CD4-positive, alpha-beta T cell treated with Interleukin-21 for 1 hour (primary cell): ENCODE data around the gene NQO2.
"Not testable (repeated sequence)": the region's sequence is repeated elsewhere in the genome, so short reads cannot be mapped to it uniquely, and the experiment has no call there.

Source experiments
- DNase-seq: peaks from one replicate; pipeline ENCODE4 v3.0.0-alpha.2; 2020

The NQO2 gene

DNA sequence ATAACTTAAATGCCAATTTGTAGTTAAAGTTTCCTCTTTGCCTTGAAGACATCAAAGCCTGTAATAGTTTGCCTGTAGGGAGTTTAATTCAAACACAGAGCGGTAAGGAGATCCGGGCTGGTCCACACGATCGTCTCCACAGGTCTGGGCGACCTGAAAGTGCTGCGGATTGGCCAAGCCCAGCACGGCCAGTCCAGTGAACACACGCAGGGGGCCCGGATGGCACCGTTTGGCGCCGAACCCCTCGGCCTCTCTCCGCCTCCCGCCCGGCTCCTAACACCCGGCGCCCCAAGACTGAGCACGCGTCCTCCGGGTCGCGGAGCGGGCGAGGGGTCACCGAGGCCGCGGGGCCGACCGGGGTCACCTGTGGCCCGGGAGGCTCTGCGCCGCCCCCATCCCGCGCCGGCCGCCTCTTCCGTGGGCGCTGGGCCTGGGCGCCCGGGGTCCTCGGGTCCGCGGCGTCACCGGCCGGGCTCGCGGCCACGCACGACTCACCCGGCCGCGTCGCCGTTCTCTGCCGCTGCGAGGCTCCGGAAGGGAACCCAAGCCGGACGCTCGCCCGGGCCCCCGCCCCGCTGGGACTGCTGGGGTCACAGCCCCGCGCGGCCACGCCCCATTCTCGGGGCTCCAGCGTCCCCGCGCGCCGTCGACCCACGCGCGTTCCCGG lies 28.8 kb upstream of the NQO2 start:
- peak; percentile 61 for DNase-seq

- DNase-seq: peak; percentile 58
Observed at GRCh38 chr6:2971420-2972218, 28.1 kb upstream of the NQO2 start, which contains the start of gene SERPINB6. Gene SERPINB6 (minus strand): TSS chr6:2971567. CDS start chr6:2959332, 12,235 bp downstream.

- not testable (repeated sequence) for DNase-seq
Observed at GRCh38 chr6:2972219-2972487, 27.5 kb upstream of the NQO2 start.

- not testable (repeated sequence) for DNase-seq
Observed at GRCh38 chr6:2972685-2973084, 27.0 kb upstream of the NQO2 start.

DNA sequence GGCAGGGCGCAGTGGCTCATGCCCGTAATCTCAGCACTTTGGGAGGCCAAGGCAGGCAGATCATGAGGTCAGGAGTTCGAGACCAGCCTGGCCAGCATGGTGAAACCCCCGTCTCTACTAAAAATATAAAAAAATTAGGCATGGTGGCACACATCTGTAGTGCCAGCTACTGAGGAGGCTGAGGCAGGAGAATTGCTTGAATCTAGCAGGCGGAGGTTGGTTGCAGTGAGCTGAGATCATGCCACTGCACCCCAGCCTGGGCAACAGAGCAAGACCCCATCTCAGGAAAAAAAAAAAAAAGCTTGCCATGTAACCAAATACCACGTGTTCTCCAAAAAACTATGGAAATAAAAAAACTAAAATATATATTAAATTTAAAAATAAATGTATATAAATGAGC lies 26.5 kb upstream of the NQO2 start:
- not testable (repeated sequence) for DNase-seq

DNA sequence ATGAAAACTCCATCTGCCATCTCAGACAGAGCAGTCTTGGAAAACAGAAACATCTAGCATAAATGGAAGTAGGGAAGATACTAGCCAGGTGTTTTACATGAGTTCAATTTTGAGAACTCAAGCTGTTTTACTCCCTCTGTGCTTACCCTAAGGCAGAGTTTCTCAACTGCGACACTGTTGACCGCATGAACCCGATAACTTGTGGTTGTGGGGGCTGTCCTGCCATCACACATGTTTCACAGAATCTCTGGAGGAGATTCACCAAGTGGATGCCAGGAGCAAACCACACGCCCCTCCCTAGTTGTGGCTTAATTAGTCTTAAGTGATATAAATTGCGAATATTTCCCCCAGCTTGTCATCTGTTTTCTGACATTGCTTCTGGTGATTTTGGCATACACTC lies 26.0 kb upstream of the NQO2 start:
- DNase-seq: peak; percentile 50

- no peak for DNase-seq
Observed at GRCh38 chr6:2976060-2976459, 23.6 kb upstream of the NQO2 start.

DNA sequence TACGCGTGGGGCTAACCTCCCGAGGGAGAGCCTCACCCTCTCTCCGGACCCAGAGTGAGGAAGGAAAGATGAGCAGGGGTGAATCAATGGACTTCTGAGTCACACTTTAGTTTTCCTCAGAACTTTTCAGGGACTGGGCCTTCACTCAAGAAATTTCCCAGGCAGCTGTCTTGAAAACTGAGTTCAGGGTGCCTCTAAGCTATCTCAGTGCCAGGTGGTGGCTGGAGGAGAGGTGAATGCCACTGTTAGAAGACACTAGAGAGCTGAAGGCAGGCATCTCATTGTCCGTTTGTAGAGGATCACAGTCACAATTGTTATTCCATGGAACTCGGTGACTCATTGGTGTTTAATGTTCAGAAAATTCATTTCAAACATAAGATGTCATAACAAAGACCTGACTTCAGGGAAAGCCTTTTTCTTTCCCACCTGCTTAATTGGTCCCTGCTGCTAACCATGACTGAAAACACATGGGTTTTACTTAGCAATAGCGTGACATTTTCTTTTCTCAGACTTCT lies 23.1 kb upstream of the NQO2 start:
- no peak for DNase-seq

GRCh38 chr6:2977290-2977689 lies 22.4 kb upstream of the NQO2 start:
- no peak for DNase-seq

- DNase-seq: no peak
Observed at GRCh38 chr6:2977799-2978590, 21.7 kb upstream of the NQO2 start.

GRCh38 chr6:2978923-2979322 lies 20.8 kb upstream of the NQO2 start:
- DNase-seq: no peak

DNA sequence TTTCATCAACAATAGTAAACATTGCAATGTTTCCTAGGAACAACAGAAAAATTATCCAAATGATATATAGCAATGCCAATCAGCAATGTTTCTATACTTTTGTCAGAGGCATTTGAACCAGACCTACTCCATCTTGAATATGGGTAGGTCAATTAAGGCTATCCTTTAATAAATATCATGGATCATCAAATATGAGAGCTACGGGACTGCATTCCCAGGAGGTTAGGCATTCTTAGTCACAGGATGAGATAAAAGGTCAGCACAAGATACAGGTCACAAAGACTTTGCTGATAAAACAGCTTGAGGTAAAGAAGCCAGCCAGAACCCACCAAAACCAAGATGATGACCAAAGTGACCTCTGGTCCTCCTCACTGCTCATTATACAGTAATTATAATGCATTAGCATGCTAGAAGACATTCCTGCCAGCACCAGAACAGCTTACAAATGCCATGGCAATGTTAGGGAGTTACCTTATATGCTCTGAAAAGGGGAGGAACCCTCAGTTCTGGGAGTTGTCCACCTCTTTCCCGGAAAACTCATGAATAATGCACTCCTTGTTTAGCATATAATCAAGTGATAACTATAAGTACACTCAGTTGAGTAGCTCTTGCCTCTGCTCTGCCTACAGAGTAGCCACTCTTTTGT lies 19.8 kb upstream of the NQO2 start:
- DNase-seq: no peak

- no peak for DNase-seq
Observed at GRCh38 chr6:2980465-2980855, 19.2 kb upstream of the NQO2 start.

DNA sequence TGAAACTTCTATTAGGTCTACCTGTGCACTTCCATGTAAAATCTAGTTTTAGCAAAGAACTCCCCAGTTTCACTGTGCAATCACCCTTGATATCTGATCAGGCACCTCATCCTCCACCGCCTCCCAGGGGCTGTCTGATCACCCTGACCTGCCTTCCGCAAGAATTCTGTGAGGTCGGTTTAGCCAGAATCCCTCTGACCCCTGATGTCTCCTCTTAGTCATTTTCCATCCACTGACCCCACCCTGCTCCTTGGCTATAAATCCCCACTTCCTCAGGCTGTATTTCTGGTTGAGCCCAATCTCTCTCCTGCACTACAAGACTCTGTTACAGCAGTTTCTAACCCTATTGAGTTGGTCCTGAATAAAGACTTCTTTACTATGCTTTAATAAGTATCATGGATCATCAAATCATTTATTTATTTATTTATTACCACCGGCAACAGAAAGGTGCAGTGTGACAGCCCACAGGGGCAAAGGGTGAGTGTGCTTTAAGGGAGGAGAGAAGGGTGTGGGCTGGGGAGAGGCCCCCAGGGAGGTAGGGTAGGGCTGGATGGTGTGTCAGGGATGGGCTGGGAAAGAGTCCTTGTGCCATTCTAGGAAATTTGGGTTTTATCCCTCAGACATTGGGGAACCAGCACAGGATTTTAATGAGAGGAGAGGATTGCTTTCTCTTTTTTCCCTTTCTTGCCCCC lies 17.1 kb upstream of the NQO2 start:
- DNase-seq: no peak

DNA sequence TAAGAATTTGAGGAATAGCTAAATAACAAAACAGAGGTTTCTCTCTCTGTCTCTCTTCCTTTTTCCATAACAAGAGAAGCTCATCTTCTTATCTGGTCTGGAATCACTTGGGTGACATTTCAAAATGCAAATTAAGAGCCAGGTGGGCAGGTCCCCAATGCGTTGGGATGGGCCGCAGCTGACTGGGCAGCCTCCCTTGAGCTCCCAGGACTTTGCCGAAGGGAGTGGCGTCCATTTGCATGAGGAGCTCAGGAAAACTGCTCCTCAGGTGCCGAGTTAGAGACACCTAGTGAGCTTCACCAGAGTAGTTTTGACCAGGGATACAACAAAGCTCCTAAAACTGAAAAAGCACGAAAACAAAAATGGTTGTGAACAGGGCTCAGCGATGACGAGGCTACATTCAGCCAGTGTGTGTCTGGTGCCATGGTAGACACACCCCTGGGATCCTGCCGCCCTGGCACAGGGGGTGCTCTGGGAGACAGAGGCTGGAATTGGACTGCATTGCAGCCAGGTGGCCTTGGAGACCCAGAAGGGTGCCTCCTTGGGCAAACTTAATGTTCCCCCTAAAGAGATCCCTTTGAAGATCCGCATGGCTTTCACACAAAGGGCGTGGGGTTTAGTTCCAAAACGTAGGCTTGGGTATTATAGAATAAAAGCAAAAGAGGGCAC lies 14.8 kb upstream of the NQO2 start:
- no peak for DNase-seq

DNA sequence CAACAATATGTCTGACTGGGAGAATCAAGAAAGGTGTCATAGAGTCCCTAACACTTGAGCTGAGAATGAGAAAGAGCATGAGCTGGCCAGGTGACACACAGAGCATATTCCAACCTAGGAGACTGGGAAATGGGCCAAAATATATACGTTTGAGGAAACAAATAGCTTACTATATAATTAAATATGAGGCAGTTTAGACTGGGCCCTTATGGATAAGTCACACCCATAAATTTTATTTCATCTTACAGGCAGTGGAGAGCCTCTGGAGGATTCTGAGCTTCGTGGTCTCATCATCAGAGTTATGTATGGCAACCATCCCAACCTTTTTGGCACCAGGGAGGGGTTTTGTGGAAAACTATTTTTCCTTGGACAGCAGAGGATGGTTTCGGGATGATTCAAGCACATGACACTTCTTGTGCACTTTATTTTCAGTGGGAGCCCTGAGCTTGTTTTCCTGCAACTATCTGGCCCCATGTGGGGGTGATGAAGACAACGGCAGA lies 12.9 kb upstream of the NQO2 start:
- DNase-seq: no peak

DNA sequence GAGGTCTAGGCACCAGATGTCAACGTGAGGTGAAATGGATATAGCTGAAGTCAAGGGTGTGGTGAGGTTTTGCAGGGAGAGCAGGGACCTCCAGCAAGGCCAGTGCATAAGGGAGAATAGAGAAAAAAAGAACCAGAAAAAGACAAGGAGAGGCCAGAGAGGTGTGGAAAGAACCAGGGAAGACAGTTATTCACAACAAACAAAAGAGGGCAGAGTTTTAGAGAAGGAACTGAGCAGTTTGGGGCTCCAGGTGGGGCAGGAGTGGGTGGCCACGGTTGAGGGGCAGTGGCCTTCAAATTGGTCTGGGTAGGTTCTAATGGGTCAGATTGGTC lies 11.6 kb upstream of the NQO2 start:
- no peak for DNase-seq

DNA sequence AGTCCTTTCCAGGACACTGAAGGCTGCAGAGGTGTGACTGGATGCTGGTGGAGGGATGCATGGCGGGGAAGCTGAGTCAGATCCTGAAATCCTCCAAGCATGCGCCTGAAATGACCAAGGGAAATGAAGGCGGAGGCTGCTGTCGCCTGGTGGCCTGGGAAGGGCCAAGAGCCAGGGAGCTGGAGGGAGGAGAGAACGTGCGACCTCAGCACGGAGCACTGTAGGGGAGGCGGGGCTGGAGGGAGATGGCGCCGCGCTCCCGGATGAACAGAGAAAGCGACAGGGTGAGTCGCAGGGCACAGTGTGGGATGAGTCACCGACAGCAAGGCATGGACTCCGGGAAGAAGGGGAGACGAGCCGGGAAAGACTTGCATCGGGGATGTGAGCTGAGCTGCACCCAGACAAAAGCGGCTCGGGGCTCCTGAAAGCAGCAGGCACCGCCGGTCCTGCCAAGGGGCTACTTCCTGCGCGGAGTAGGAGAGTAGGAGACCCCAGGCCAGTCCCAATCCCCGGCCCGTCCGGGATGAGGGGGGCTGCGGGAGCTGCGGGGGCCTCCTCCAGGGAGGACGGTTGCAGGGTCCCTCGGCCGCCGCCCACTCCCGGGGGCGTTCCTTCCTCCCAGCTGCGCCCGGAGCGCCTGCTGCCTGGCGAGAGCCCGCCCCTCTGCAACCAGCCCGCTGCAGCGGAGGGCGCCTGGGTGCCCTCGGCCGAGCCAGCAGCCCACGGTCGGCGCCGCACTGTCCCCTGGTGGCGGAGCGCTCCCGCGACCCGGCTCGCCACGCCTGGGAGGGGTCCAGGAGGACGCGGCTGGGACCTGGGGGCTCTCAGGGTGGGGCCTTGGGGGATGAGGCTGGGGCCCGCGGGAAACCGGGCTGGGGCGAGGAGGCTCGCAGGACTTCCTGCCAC lies 11.0 kb upstream of the NQO2 start:
- DNase-seq: peak; percentile 82

DNA sequence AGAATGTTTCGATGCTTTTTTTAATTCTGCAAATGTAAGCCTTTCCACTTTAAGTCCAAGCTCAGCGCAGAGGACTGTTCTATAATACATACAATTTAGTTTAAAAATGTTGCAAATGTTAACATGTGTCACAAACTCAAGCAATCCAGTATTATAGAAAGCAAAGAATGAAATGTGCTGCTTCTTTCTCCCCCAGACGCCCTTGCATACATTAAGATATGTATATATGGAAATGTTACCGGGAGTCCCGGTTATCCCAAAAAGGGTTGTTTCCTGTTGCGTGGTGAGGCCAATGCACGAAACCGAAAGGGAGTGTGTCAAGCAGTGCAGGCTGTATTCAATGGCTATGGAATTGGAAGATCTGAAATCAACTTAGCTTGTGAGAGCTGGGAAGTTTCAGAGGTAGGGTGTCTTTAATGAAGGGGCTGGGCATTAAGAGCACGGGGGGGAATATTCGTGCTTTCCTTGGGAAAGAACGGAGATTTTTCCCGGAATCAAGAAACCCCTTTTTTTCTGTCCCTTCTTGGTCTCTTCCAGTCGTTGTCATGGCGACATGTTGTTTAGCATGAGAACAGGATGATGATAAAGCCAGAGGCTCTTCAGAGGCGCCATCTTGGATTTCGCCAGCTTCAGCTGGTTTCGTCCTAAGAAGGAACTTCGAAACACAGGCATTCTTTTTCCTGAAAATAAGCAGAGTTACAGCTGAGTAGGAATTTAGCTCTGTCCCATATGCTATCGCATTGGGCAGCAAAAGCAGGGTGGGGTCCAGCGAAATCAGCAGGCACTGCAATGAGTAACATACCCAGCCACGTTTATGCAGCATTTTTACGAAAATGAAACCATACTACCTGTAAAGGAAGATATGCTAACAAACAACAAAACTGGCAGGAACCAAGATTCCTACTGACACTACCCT lies 10.1 kb upstream of the NQO2 start:
- peak; percentile 93 for DNase-seq
